Measurements from ENCODE around the gene TPM4. TPM values are rescaled to one million over a fixed set of nuclear protein-coding genes. Genes with fewer than 3 reads are reported as not detected.
"Not testable (repeated sequence)": the region's sequence is repeated elsewhere in the genome, so short reads cannot be mapped to it uniquely, and the experiment has no call there.

The TPM4 gene
- 100 to 1,000 TPM; 362 to 416 TPM for total RNA-seq

DNA sequence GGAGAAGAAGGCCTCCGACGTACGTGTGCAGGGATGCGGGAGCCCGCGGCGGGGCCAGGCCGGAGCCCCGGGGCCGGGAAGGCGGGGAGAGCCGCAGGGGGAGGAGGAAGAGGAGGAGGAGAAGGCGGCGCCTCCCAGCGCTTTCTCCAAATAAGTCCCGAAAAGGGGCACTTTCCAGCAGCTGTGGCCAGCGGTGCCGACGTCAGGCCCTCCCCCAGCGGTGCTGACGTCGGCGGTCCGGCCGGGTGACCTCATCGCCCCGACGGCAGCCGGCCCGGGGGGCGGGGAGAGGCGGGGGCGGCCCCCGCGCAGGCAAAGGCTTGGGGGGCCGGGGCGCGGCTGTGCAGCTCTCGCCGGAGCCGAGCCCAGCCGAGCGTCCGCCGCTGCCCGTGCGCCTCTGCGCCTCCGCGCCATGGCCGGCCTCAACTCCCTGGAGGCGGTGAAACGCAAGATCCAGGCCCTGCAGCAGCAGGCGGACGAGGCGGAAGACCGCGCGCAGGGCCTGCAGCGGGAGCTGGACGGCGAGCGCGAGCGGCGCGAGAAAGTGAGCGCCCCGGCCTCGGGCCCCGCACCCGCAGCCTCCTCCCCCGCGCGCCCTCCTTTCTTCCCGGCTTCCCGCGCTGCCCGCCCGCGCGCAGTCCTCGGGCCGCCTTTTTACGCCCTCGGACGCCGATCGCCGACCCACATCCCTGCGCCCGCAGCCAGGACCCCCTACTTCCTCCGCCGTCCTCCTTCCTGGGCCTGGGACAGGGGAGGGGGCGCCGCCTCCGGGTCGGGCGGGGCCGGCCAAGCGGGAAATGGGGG, at the start of gene TPM4:
TSS of gene TPM4 (plus strand) at position 342 of the 804 bp plus-strand sequence. CDS start at position 413, 71 bp downstream.
- peaks cover 64% of the 10 kb centered on the region for H3K4me1 Mint-ChIP-seq
- ATAC-seq, result peak; percentile 42

DNA sequence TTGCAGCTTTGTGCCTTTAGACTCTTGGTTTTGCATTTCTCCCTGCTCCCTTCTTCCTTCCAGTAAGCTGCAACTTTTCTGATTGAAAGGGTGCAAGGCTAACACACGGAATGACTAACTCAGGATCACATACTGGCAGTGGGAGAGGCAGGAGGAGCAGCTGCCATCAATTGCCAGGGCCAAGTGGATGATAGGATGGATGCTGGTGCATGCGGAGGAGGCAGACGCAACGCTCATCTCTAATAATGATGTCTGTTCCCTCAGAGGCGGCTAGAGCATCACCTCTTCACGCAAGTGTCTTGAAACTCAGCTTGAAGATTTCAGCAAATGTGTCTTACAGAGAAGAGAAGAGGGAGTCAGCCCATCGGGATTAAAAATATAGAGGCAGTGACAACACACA, 49.5 kb upstream of the TPM4 start:
- peaks cover 10% of the 10 kb centered on the region for H3K4me1 Mint-ChIP-seq
- H3K27ac Mint-ChIP-seq, result no peak overlapping the region
- CTCF ChIA-PET, result interaction anchor here (0.6 kb wide), 1 partner anchor 325 kb away, joined by 3 read pairs; no protein-coding TSS in a partner anchor

More for the DNA sequence above, at the start of gene TPM4:
- CTCF ChIA-PET, result interaction anchor here (0.6 to 2.7 kb wide), 6 partner anchors 8 to 1123 kb away, joined by 3 to 18 read pairs (median 5); partner anchors contain the start of gene FAM32A
- Mint-ChIP-seq H3K27ac (peak within 1 kb of the TSS; percentile 98), H3K27me3 (no peaks in the 10 kb centered on the region), H3K9me3 (ENCODE audit: low read depth) (no peaks in the 10 kb centered on the region), H3K4me3 (peak within 1 kb of the TSS; percentile 99), H3K36me3 (ENCODE audit: low read depth) (peaks cover 31% of the 10 kb centered on the region)
- POLR2A ChIA-PET, result interaction anchor here (0.5 to 1.7 kb wide), 4 partner anchors 14 to 1233 kb away, joined by 3 to 8 read pairs (median 6); no protein-coding TSS in a partner anchor
- peak; percentile 94 for DNase-seq
- intact Hi-C loops (cut with DNase I, micrococcal nuclease), result loop anchor here in 1 of 2 experiments (5.0 to 10.0 kb wide), 7 partner anchors 511 to 1702 kb away; partner anchors contain the start of genes DNAJB1, HAUS8, MYO9B and RASAL3

GRCh38 chr19:16027528-16027927, 48.8 kb upstream of the TPM4 start:
- ATAC-seq (peak; percentile 66), DNase-seq (peak; percentile 39)
- ChIA-PET CTCF (interaction anchor here (0.6 kb wide), 1 partner anchor 325 kb away, joined by 3 read pairs; no protein-coding TSS in a partner anchor), POLR2A (no interaction called here)
- no peaks in the 10 kb centered on the region for H3K27me3 Mint-ChIP-seq
- H3K36me3 Mint-ChIP-seq (ENCODE audit: low read depth), result no peaks in the 10 kb centered on the region
- intact Hi-C loops (cut with DNase I, micrococcal nuclease), result no loop called here
- H3K4me3 Mint-ChIP-seq, result no peak overlapping the region
- no peak overlapping the region for H3K27ac Mint-ChIP-seq
- no peaks in the 10 kb centered on the region for H3K9me3 Mint-ChIP-seq (ENCODE audit: low read depth)
- H3K4me1 Mint-ChIP-seq, result peaks cover 10% of the 10 kb centered on the region

More for the DNA sequence above, 49.5 kb upstream of the TPM4 start:
- Mint-ChIP-seq H3K9me3 (ENCODE audit: low read depth) (no peaks in the 10 kb centered on the region), H3K36me3 (ENCODE audit: low read depth) (no peaks in the 10 kb centered on the region), H3K27me3 (no peaks in the 10 kb centered on the region), H3K4me3 (no peak overlapping the region)
- DNase-seq, result no peak
- ATAC-seq, result no peak
- POLR2A ChIA-PET, result no interaction called here
- intact Hi-C loops (cut with DNase I, micrococcal nuclease), result no loop called here

GRCh38 chr19:16030155-16030554, 46.1 kb upstream of the TPM4 start:
- H3K9me3 Mint-ChIP-seq (ENCODE audit: low read depth); H3K36me3 Mint-ChIP-seq (ENCODE audit: low read depth); H3K27ac Mint-ChIP-seq; ATAC-seq; H3K27me3 Mint-ChIP-seq; intact Hi-C loops (cut with DNase I, micrococcal nuclease); H3K4me3 Mint-ChIP-seq; POLR2A ChIA-PET; H3K4me1 Mint-ChIP-seq; CTCF ChIA-PET; DNase-seq: not testable (repeated sequence)

- ChIA-PET POLR2A (no interaction called here), CTCF (interaction anchor here (0.6 to 1.0 kb wide), 3 partner anchors 9 to 404 kb away, joined by 3 to 5 read pairs (median 3); partner anchors contain the start of gene FAM32A)
- Mint-ChIP-seq H3K4me3 (no peak overlapping the region), H3K27ac (no peak overlapping the region), H3K4me1 (peaks cover 10% of the 10 kb centered on the region), H3K36me3 (ENCODE audit: low read depth) (no peaks in the 10 kb centered on the region), H3K9me3 (ENCODE audit: low read depth) (no peaks in the 10 kb centered on the region), H3K27me3 (no peaks in the 10 kb centered on the region)
- DNase-seq (no peak), ATAC-seq (no peak)
- intact Hi-C loops (cut with DNase I, micrococcal nuclease), result no loop called here
These were observed 45.1 kb upstream of the TPM4 start for GRCh38 chr19:16030964-16031871.

DNA sequence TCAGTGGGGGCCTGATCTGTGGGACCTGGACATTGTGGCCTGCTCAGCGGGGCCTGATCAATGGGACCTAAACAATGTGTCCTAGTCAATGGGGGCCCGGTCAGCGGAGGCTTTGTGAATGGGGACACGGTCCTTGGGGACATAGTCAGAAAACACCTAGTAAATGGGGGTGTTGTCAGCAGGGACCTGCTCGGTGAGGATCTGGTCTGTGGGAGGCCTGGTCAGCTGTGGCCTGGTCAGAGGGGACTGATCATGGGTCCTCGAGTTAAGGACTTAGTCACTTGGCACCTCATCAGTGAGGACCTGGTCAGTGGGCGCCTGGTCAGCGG, 44.5 kb upstream of the TPM4 start:
- ChIA-PET CTCF (no interaction called here), POLR2A (no interaction called here)
- no peaks in the 10 kb centered on the region for H3K27me3 Mint-ChIP-seq
- no peak overlapping the region for H3K4me3 Mint-ChIP-seq
- intact Hi-C loops (cut with DNase I, micrococcal nuclease), result no loop called here
- DNase-seq, result no peak
- H3K4me1 Mint-ChIP-seq, result peaks cover 9% of the 10 kb centered on the region
- H3K36me3 Mint-ChIP-seq (ENCODE audit: low read depth), result no peaks in the 10 kb centered on the region
- no peak overlapping the region for H3K27ac Mint-ChIP-seq
- ATAC-seq, result no peak
- no peaks in the 10 kb centered on the region for H3K9me3 Mint-ChIP-seq (ENCODE audit: low read depth)

DNA sequence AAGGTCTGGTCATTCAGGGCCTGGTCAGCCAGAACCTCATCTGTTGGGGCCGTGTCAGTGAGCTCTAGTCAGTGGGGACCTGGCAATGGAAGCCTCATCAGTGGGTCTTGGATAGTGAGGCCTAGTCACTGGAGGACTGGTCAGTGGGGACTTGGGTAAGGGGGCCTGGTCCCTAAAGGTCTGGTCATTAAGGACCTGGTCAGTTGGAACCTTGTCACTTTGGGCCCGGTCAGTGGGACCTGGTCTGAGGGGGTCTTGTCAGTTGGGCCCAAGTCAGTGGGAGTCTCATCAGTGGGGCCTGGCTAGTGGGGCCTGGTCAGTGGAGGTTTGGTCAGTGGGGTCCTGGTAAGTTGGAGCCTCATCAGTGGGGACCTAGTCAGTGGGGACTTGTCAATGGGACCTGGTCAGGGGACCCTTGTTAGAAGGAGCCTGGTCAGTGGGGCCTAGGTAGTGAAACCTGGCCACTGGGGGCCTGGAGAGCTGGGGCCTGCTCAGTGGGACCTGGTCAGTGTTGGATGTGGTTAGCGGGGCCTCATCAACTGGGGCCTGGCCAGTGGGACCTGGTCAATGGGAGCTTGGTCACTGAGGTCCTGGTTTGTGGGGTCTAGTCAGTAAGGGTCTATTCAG, 43.7 kb upstream of the TPM4 start:
- no peak overlapping the region for H3K4me3 Mint-ChIP-seq
- no peaks in the 10 kb centered on the region for H3K9me3 Mint-ChIP-seq (ENCODE audit: low read depth)
- no peak for ATAC-seq
- no peak overlapping the region for H3K27ac Mint-ChIP-seq
- DNase-seq, result no peak
- H3K4me1 Mint-ChIP-seq, result peaks cover 1% of the 10 kb centered on the region
- no peaks in the 10 kb centered on the region for H3K36me3 Mint-ChIP-seq (ENCODE audit: low read depth)
- intact Hi-C loops (cut with DNase I, micrococcal nuclease), result no loop called here
- ChIA-PET CTCF (no interaction called here), POLR2A (no interaction called here)
- H3K27me3 Mint-ChIP-seq, result no peaks in the 10 kb centered on the region

DNA sequence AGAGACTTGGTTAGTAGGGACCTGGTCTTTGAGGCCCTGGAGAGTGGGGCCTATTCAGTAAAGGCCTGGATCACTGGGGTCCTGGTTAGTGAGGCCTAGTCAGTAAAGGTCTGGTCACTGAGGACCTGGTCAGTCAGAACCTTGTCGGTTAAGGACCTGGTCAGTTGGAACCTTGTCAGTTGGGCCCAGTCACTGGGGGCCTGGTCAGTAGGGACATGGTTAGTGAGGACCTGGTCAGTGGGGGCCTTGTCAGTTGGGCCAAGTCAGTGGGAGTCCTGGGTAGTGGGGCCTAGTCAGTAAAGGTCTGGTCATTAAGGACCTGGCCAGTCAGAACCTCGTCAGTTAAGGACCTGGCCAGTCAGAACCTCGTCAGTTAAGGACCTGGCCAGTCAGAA, 43.2 kb upstream of the TPM4 start:
- Mint-ChIP-seq H3K27ac (no peak overlapping the region), H3K9me3 (ENCODE audit: low read depth) (no peaks in the 10 kb centered on the region), H3K4me1 (no peaks in the 10 kb centered on the region), H3K27me3 (no peaks in the 10 kb centered on the region), H3K4me3 (no peak overlapping the region), H3K36me3 (ENCODE audit: low read depth) (no peaks in the 10 kb centered on the region)
- intact Hi-C loops (cut with DNase I, micrococcal nuclease), result no loop called here
- DNase-seq (no peak), ATAC-seq (no peak)
- POLR2A ChIA-PET, result no interaction called here
- CTCF ChIA-PET, result no interaction called here

DNA sequence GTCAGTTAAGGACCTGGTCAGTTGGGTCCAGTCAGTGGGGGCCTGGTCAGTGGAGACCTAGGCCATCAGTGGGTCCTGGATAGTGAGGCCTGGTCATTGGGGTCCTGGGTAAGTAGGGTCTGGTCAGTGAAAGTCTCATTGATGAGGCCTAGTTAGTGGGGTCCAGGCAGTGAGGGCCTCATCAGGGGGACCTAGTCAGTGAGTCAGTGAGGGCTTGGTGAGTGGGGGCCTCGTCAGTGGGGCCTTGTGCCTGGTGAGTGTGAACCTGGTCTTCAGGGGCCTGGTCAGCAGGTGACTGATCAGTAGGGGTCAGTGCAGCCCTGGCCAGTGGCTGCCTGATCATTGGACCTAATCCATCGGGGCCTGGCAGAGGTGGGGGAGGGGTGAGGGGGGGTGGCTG, 42.6 kb upstream of the TPM4 start:
- Mint-ChIP-seq H3K27me3 (no peaks in the 10 kb centered on the region), H3K4me3 (no peak overlapping the region), H3K9me3 (ENCODE audit: low read depth) (no peaks in the 10 kb centered on the region), H3K27ac (no peak overlapping the region), H3K4me1 (no peaks in the 10 kb centered on the region), H3K36me3 (ENCODE audit: low read depth) (no peaks in the 10 kb centered on the region)
- ATAC-seq (no peak), DNase-seq (no peak)
- CTCF ChIA-PET, result no interaction called here
- POLR2A ChIA-PET, result no interaction called here
- intact Hi-C loops (cut with DNase I, micrococcal nuclease), result no loop called here

DNA sequence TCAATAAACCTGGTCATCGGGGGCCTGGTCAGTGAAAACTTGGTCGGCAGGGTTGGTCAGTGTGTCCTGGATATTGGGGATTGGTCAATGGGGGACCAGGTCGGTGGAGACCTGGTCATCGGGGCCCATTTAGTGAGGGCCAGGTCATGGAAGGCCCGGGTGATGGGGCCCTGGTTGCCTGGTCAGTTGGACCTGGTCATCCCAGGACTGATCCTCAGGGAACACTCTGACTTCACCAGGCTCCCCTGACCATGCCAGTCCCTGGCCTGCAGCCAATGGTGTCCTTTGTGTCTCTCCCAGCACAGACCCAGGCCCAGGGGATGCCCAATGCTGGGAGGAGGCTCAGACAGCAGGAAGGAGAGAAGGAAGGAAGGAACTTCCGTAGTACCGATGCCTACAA, 42.1 kb upstream of the TPM4 start:
- ATAC-seq, result no peak
- ChIA-PET CTCF (no interaction called here), POLR2A (no interaction called here)
- Mint-ChIP-seq H3K27me3 (no peaks in the 10 kb centered on the region), H3K27ac (no peak overlapping the region), H3K9me3 (ENCODE audit: low read depth) (no peaks in the 10 kb centered on the region), H3K4me1 (no peaks in the 10 kb centered on the region), H3K36me3 (ENCODE audit: low read depth) (no peaks in the 10 kb centered on the region), H3K4me3 (no peak overlapping the region)
- no peak for DNase-seq
- intact Hi-C loops (cut with DNase I, micrococcal nuclease), result no loop called here

DNA sequence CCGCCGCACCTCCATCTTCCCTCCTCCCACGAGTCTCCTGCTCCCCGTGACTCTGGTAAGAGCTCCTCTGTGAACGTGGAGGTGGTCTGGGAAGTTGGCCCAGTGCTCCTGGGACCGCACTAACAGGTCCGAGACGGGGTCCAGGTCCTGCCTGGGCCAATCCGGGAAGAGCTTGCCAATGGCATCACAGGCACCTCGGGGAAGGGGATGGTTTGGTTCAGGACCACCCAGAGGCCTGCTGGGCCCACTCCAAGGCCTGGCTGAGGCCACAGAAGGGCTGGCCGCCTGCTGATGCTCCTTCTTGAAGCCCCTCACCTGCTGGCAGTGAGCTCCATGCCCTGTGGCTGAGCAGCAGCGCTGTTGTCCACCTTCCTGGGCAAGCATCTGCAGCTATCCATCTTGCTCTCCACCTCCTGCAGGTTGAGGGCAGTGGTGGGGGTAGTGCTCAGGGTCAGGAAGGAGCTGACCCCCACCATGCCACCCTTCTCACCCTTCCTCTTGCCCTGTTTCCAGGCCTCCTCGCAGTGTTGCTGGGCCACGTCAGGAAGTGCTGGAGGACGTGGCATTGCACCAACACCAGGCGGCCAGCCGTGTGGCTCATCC, 41.2 kb upstream of the TPM4 start:
- Mint-ChIP-seq H3K36me3 (ENCODE audit: low read depth) (no peaks in the 10 kb centered on the region), H3K9me3 (ENCODE audit: low read depth) (no peaks in the 10 kb centered on the region), H3K4me3 (no peak overlapping the region), H3K27ac (peak overlapping the region; percentile 25), H3K4me1 (no peaks in the 10 kb centered on the region), H3K27me3 (no peaks in the 10 kb centered on the region)
- DNase-seq, result no peak
- intact Hi-C loops (cut with DNase I, micrococcal nuclease), result no loop called here
- ChIA-PET POLR2A (no interaction called here), CTCF (interaction anchor here (0.6 kb wide), 1 partner anchor 104 kb away, joined by 3 read pairs; no protein-coding TSS in a partner anchor)
- no peak for ATAC-seq
